NCI-H1092 treated with DMSO at 0.1 percent for 48 hours (cell line): ENCODE results near the gene ATP9B.
A peak's percentile ranks its signal among the peaks of the same experiment; 100 is the strongest.

Experiments
- DNase-seq: peaks from one replicate; lab custom pipeline; 2025; lab: John Stamatoyannopoulos, UW

The ATP9B gene, protein sequence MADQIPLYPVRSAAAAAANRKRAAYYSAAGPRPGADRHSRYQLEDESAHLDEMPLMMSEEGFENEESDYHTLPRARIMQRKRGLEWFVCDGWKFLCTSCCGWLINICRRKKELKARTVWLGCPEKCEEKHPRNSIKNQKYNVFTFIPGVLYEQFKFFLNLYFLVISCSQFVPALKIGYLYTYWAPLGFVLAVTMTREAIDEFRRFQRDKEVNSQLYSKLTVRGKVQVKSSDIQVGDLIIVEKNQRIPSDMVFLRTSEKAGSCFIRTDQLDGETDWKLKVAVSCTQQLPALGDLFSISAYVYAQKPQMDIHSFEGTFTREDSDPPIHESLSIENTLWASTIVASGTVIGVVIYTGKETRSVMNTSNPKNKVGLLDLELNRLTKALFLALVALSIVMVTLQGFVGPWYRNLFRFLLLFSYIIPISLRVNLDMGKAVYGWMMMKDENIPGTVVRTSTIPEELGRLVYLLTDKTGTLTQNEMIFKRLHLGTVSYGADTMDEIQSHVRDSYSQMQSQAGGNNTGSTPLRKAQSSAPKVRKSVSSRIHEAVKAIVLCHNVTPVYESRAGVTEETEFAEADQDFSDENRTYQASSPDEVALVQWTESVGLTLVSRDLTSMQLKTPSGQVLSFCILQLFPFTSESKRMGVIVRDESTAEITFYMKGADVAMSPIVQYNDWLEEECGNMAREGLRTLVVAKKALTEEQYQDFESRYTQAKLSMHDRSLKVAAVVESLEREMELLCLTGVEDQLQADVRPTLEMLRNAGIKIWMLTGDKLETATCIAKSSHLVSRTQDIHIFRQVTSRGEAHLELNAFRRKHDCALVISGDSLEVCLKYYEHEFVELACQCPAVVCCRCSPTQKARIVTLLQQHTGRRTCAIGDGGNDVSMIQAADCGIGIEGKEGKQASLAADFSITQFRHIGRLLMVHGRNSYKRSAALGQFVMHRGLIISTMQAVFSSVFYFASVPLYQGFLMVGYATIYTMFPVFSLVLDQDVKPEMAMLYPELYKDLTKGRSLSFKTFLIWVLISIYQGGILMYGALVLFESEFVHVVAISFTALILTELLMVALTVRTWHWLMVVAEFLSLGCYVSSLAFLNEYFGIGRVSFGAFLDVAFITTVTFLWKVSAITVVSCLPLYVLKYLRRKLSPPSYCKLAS

DNA sequence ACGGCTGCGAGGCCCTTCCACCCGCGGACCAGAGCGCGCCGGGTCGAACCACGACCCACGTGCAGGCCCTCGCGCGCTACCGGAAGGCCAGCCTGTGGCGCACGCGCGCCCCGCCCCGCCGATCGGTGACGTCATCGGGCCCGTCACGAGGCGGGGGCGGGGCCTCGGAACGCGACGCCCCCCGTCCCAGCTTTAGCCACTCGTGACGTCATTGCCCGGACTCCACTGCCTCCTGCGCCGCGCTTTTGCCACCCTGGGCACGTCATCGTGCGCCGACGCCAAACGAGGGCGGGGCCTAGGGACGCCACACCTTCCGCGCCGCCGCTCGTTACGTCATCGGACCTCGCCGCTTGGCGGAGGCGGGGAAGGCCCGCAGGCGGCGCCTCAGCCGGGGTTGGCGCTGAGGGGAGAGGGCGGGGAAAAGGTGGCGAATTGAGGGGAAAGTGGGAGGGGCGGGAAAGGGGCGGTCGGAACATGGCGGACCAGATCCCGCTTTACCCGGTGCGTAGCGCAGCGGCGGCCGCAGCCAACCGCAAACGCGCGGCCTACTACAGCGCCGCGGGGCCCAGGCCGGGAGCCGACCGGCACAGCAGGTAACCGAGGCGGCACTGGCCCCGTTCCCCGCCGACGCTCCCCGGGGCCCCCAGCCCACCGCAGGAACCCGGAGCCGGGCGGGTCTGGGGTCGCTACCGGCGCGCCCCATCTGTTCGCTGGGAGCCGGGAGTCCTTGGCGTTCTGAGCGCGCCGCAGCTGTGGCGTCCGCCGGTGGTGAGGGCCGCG is at the start of gene ATP9B:
Gene ATP9B (plus strand): TSS at position 458 of the 780 bp plus-strand sequence. CDS start 17 bp downstream, at position 475.
- peak; percentile 92 for DNase-seq

DNA sequence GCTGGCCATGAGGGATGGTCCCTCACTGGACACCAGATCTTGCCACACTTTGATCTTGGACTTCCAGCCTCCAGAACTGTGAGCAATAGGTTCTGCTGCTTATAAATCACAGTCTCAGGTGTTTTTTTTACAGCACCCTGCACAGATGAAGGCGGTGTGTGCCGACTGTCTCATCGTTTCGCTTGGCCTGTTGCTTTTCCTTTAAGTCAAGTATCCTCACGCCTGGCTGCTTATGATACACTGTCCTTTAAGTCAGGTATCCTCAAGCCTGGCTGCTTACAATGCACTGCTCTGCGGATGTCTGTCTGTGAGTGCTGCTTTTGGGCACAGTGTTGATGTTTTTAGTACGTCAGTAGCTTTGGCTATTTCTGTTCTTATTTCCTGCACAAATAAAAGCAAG is 49.3 kb upstream of the ATP9B start:
- DNase-seq: no peak

DNA sequence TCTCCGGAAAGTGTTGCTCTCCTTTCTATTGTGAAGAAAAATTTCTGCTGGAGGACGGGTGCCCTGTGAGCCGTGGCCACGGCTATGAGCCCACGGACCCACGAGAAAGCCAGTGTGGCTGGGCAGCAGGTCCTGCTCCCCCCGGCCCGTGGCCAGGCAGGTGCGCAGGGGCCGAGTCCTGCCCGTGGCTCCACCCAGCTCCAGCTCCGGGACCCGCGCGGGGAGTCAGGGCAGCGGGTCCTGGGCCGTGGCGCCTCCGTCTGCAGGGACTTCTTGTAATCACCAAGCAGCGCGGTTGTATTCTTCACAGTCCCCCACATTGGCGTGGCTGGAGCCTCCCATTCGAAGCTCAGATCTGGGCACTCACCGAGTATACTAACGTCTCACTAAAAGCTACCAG is 46.6 kb upstream of the ATP9B start:
- DNase-seq: no peak

DNA sequence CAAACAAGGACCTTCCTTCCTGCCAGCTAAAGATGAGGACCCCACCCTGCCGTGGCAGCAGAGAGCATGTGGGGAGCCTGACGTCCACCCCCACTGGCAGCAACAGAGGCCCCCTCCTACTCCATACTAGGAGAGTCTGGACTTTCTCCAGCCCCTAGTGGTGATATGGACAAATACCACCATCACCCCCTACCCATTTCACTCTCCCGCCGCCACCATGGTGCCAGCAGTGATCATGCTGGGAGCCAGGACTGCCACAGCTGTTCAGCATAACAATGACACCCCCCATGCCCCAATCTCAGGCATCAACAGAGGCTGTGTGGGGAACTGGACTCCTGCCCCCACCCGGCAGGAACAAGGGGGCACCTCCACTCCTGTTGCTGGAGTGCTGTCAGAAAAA is 42.7 kb upstream of the ATP9B start:
- DNase-seq: no peak

DNA sequence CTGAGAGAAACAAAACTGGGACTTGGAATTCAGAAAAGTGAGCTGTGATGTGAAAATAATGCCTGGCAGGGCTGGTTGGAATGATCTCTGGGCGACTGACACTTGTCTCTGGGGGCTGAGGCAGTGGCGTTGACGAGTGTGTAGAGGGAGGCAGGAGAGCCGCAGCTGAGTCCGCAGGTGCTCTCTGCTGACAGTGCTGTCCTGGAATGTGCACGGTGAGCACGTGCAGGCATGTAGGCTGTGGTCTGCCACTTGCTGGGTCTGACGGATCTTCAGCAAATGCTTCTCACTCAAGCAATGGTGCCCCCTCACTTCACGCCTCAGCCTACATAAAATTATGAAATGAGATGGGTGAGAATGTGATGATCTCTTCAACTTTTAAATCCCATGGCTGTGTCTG is 38.5 kb upstream of the ATP9B start:
- DNase-seq: no peak

DNA sequence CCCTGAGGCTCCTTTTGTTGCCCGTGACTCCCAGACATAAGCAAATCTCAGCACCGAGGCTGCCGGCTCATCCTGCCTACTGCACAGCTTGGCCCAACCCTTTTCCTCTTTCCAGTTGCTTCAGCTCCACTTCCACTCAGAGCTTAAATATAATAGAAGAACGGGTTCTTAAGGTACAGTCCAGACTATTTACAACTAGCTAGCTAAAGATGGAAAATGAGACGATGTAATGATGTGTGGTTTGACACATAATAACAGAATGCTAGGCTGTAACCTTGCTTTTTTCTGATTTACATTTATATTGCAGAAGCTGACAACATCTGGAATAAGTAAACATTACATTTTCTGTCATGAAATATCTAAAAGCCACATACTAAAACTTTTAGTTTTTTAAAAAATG is 26.9 kb upstream of the ATP9B start:
- DNase-seq: no peak

DNA sequence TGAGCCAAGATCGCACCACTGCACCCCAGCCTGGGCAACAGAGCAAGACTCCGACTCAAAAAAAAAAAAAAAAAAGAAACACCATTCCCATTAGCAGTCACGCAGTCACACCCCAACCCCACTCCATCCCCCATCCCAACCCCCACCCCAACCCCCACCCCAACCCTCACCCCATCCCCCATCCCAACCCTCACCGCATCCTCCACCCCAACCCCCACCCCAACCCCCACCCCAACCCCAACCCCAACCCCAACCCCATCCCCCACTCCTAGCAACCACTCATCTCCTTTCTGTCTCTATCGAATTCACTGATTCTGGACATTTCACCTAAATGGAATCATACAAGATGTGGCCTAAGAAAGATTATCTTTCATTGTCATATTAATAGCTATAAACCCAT is 25.9 kb upstream of the ATP9B start:
- DNase-seq: no peak

DNA sequence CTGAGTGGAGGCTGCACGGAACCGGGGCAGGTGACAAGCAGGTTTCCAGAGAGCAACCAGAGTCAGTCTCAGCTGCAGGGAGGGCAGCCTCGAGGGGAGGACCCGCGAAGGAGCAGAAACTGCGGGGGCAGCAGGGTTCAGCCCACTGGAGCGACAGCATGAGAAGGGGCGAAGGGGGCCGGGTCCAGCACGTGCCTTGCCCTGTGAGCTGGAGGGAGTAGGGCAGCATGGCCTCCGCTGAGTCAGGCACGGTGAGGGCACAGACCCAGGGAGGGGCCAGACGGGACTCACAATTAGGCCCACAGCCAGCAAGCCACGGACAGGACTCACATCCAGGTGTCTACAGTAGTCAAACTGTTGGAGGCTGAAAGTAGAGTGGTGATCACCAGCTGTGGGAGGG is 22.7 kb upstream of the ATP9B start:
- peak; percentile 44 for DNase-seq

DNA sequence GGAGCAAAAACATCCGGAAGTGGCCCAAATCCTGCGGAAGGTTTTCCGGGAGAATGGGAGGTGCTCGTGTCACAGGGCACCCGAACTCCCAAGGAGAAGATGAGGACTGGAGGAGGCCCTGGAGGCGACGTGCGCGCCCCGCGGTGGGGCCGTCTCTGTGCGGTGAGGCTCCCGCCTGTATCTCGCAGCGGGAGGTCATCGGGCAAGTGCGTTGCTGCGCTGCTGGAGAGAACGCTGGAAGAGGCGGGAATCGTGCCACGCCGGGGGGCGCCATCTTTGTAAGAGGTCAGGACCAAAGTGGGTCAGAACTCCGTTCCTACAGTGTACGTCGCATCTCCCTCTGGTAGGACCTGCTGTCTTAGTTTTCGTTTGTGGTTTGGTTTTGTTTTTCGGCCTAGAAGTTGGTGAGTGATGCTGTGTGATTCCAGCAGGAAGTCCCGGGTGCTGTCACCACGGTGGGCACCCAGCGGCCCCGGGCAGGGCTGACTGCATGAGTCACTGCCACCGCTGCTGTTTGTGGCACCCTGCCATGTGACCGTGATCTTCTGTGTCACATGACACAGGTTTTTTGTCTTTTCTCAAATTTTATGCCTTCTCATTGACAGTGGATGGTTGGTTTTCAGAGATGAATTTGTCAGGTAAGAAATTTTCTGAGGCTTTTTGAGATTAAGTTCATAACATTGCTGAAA is 21.5 kb upstream of the ATP9B start:
- DNase-seq: no peak

DNA sequence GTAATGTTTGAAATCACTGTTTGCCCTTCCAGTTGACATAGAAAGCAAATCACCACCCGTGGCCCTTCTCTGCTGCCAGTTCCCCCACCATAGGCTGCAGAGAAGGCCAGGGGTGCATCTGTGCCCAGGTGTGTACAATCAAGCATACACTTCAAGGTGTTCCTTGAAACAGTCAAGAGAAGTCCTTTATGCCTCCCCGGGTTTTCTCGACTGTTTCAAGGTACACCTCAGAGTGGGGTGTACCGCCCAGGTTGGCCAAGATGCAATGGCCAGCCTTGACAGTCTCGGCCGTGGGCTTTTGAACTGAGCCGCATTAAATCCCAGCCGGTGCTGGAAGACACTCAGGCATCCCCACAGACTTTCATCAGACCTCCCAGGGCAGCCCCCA is 21.0 kb upstream of the ATP9B start:
- DNase-seq: no peak

DNA sequence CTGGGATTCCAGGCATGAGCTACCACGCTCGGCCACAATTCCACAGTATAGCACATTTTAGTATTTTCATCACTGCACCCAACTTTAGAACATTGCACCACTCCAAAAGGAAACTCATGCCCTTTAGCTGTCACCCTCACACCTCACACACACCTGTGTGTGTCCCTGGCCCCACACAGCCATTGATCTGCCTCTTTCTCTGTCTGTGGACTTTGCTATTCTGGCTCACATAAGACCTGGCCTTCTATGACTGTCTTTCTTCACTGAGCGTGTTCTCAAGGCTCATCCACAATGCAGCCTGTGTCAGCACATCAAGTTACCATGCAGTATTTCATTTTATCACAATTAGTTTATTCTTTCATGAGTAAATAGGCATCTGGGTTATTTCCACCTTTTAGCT is 19.7 kb upstream of the ATP9B start:
- no peak for DNase-seq

DNA sequence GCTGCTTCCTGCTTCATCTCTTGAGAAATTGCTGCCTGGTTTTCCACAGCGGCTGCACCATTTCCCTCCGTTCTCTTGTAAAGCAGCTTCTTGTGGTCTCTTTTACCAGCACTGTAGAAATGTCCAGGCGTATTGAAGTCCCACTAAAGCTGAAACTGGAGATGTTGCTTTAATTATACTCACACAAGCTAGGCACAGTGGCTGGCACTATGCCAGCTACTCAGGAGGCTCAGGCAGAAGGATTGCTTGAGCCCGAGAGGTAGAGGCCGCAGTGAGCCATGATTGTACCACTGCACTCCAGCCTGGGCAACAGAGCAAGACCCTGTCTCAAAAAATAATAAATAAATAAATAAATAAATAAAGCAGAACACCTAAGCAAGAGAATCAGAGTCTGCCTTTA is 19.2 kb upstream of the ATP9B start:
- DNase-seq: no peak

DNA sequence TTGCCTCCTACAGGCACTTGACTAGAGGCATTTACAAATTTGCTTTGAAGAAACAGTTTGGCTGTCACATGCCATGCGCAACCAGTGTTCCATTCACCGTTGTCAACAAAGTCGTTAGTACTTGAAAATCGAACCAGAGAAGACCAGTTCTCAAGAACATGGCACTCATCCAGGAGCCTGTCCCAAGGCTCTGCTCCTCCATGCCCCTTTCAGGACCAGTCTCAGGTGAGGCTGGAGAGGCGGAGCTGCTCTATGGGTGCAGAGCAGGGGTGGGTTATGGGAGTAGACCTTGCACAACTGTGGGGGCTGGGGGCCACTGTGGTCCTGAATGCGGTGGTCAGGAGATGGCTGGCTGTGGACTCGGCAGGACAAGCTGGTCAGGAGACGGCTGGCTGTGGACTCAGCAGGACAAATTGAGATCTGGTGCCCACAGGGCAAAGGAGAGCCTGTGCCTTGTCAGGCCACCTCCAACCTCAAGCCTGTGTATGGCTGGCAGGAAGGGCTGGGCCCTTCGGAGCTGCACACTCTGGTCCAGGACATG is 12.3 kb upstream of the ATP9B start:
- DNase-seq: no peak

DNA sequence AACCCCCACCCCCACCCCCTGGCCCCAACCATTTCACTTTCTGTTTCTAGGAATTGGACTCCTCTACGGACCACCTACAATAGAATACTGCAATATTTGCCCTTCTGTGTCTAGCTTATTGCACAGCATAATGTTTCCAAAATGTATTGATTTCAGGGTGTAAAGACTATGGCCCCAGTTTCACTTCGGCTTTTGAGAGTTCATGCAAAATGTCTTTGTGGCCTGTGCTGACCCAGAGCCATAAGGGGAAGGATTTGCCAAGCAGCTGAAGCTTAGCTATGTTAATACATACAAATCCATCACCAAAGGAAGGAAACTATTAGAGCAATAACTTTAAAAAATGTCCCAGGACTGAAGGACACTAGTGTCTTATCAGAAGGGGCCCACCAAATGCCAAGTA is 11.2 kb upstream of the ATP9B start:
- no peak for DNase-seq

DNA sequence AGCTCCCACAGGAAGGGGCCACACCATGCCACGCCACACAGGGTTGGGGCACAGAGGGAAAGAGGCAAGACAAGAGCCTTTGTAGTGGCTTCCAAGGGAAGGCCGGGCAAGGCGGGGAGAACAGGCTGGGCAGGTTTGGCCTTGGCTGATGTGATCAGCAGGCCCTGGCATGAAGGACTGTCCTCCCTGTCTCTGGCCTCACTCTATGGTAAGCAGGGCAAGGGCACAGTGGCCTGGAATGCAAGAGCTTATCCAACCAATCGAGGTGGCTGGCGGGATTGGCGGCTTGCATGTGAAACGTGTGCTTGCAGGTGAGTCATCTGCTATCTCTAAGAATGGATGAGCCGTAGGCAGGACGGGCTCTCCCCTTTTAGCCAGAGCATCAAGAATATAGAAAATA is 6.4 kb upstream of the ATP9B start:
- DNase-seq: no peak

DNA sequence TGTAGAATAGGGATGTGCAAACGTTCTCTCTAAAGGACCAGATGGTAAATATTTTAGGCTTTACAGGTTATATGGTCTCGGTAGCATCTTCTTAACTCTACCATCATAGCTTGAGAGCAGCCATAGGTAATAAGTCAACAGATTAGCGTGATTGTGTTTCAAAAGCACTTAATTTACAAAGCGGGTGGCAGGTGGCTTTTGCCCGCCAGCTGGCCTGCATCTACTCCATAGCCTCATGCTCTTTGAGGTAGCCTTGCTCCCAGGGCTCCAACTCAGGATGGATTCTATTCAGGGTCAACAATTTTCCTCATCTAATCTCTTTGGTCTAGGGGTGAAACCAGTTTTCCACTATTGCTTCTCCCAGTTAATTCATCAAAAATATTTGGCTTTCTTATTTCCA is 5.0 kb upstream of the ATP9B start:
- DNase-seq: peak; percentile 78

DNA sequence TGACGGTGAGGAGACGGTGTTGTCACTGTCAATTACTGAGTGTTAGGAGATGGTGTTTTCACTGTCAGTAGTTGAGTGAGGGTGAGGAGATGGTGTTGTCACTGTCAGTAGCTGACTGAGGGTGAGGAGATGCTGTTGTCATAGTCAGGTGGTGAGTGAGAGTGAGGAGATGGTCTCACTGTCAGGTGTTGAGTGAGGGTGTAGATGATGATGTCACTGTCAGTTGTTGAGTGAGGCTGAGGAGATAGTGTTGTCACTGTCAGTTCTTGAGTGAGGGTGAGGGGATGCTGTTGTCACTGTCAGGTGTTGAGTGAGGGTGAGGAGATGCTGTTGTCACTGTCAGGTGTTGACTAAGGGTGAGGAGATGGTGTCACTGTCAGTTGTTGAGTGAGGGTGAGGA is 3.4 kb upstream of the ATP9B start:
- DNase-seq: no peak

DNA sequence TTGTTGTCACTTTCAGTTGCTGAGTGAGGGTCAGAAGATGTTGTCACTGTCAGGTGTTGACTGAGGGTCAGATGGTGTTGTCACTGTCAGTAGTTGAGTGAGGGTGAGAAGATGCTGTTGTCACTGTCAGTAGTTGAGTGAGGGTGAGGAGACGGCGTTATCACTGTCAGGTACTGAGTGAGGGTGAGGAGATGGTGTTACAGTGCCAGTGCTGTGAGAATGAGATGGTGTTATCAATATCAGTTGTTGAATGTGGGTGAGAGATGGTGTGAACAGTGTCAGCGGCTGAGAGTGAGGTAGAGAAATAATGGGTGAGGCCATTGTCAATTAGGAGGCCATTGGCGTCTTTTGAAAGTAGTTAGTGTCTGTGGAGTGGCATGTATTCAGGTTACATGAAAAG is 1.6 kb upstream of the ATP9B start:
- DNase-seq: no peak

DNA sequence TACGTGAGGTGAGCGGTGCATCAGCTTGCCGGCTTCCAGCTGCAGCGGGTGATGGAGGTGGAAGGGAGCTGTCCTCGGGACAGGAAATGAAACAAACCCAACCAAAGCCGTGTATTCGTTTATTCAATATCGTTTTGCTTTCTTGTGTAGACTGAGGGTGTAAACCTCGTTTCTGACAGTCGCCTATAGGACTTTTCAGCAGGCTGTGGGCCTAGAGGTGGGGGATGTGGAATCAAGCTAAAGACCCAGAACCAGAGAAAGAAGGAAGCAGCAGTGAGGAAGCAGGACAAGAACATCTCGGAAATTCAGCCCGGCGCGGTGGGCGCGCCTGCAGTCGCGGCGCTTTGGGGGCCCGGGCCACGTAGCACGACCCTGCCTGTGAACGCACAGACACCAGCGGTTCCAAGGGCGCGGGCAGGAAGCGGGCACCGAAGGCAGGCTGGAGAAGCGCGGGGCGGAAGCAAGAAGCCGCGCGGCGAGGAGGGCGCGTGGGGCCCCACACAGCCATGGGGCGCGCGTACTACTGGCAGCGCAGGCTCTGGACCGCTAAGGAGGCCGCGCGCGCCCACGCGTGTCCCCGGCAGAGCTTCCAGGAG is 755 bp upstream of the ATP9B start:
- no peak for DNase-seq

DNA sequence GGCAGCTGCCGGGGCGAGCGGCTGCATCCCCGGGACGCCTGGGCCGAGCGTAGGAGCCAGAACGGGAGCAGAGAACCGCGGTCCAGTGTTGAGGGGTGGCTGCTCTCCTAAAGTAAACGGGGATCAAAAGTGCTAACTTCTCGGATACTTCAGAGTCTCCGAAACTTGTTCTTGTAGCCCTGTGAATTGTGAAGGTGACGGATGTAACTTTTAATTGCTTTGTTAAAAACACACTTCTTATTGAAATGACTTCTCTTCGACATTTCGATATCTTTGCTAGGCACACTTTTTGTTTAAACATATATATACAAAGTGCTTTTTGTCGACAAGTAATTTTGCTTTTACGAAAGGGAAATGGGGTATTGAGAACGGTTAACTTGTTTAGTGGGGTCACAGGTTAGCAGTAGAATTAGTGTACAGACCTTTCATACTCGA is 540 bp downstream of the ATP9B start:
- DNase-seq: peak; percentile 63

DNA sequence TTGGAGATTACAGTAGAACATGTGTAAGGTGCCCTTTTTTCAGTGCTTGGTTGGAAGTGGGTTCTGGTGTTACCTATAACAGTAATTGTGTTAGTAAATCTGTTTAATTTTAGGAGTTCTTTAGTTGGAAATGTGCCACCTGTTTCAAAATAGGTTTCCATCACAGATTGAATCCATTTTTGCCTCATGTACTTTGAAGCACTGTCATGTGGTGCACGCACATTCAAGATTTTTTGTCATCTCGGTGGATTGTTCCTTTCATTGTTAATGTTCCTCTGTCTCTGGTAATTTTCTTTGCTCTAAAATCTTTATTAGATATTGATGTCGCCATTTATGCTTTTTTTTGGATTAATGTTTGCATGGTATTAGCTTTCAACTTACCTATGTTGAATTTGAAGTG is 1.3 kb downstream of the ATP9B start:
- no peak for DNase-seq
